Skeletal muscle tissue (tissue), 4 donors: ENCODE results near the gene ATRX. TPM values are rescaled to one million over a fixed set of nuclear protein-coding genes. Genes with fewer than 3 reads are reported as not detected.
"Not testable (repeated sequence)": the region's sequence is repeated elsewhere in the genome, so short reads cannot be mapped to it uniquely, and the experiment has no call there.

Source experiments
- H3K27ac ChIP-seq: one replicate; pipeline ENCODE4 v1.7.0; 2013; ENCODE audit warnings: mild to moderate bottlenecking, low read depth, low read length, inconsistent platforms
- H3K27me3 ChIP-seq, 3 donors: one replicate each; pipeline ENCODE4 v1.7.0; 2013; ENCODE audit warnings: low read length in 3 of 3; ENCODE audit not compliant: control insufficient read depth in 3 of 3, insufficient read depth in 3 of 3
- H3K36me3 ChIP-seq, 3 donors: one replicate each; pipeline ENCODE4 v1.7.0; 2013; ENCODE audit warnings: low read length in 3 of 3; ENCODE audit not compliant: control insufficient read depth in 3 of 3, insufficient read depth in 3 of 3
- H3K4me1 ChIP-seq, 3 donors: one replicate each; pipeline ENCODE4 v1.7.0; 2013; ENCODE audit warnings: low read length in 3 of 3, mild to moderate bottlenecking in 3 of 3; ENCODE audit not compliant: control insufficient read depth in 3 of 3, insufficient read depth in 3 of 3
- H3K4me3 ChIP-seq, 3 donors: one replicate each; pipeline ENCODE4 v1.7.0; 2013; ENCODE audit warnings: low read length in 3 of 3
- H3K9ac ChIP-seq, 3 donors: one replicate each; pipeline ENCODE4 v1.7.0; 2013; ENCODE audit warnings: low read length in 3 of 3, mild to moderate bottlenecking in 3 of 3, moderate library complexity in 2 of 3, low read depth in 1 of 3
- H3K9me3 ChIP-seq, 3 donors: one replicate each; pipeline ENCODE4 v1.7.0; 2013; ENCODE audit warnings: low read length in 3 of 3; ENCODE audit not compliant: control insufficient read depth in 3 of 3
- total RNA-seq: library from RNA; depleted of rRNA; stranded (reverse); fragments of >200 nt; gene quantifications from one replicate; pipeline ENCODE4 v1.2.3, GENCODE V29; 2014
- donor health status: Osteomylitis.

Gene ATRX
- total RNA-seq, 1 donor from 2014 or later, result 77.2 TPM

DNA sequence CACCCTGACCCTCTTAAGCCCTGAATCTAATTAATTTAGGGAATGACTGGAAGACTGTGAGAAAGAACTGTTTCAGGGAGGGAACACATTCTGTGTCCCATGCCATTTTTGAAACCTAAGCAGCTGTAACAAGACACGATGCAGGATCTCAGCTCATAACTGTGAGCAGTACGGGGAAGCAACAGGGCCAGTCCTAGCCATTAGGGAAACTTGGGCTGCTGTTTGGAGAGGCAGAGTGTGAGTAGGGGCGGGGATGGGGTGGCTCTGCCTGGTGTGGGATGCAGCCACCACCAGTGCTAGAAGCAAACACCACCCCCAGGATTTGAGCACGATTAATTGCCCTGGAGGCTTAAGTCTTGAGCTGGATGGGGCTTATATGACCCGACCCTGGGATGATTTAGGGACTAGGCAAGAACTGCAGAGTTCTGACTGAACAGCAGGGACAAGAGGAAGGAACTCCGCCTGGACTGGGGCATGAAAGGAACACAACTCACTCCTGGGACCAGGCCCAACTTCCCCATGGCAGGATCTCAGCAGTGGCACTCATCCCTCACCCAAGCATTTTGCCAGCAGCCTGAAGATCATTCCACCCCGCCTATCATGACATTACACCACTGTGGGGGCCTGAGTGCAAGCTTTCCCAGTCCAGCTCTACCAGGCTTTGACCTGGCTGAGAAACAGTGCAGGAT lies 43.1 kb downstream of the ATRX start:
- Histone ChIP-seq H3K9ac (no peak overlapping the region), H3K4me1 (peaks cover 18% of the 10 kb centered on the region in 3 donors), H3K36me3 (no peaks in the 10 kb centered on the region), H3K9me3 (no peaks in the 10 kb centered on the region), H3K4me3 (peak overlapping the region in 1 of 3 donors; percentile 30), H3K27me3 (no peaks in the 10 kb centered on the region), H3K27ac (peak overlapping the region; percentile 15)

- no peak overlapping the region for H3K9ac ChIP-seq
Measured at GRCh38 chrX:77740376-77740905, 45.6 kb downstream of the ATRX start.

DNA sequence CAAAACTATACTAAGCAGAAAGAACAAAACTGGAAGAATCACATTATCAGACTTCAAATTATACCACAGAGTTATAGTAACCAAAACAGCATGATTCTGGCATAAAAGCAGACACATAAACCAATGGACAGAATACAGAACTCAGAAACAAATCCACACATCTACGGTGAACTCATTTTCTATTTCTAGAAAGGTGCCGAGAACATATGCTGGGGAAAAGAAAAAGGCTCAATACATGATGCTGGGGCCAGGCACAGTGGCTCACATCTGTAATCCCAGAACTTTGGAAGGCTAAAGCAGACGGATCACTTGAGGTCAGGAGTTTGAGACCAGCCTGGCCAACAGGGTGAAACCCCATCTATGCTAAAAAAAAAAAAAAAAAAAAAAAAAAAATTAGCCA lies 52.7 kb downstream of the ATRX start:
- Histone ChIP-seq H3K4me3 (no peak overlapping the region), H3K9ac (no peak overlapping the region), H3K4me1 (no peaks in the 10 kb centered on the region), H3K27me3 (no peaks in the 10 kb centered on the region), H3K9me3 (no peaks in the 10 kb centered on the region), H3K27ac (no peak overlapping the region), H3K36me3 (no peaks in the 10 kb centered on the region)

More at GRCh38 chrX:77740376-77740905, 45.6 kb downstream of the ATRX start:
- Histone ChIP-seq H3K4me1 (peaks cover 18% of the 10 kb centered on the region in 3 donors), H3K27ac (no peak overlapping the region), H3K27me3 (no peaks in the 10 kb centered on the region), H3K4me3 (no peak overlapping the region), H3K36me3 (no peaks in the 10 kb centered on the region), H3K9me3 (no peaks in the 10 kb centered on the region)

GRCh38 chrX:77731821-77732419 lies 54.1 kb downstream of the ATRX start:
- H3K4me1 ChIP-seq, result no peaks in the 10 kb centered on the region
- no peaks in the 10 kb centered on the region for H3K9me3 ChIP-seq
- no peak overlapping the region for H3K9ac ChIP-seq
- no peaks in the 10 kb centered on the region for H3K27me3 ChIP-seq
- no peak overlapping the region for H3K27ac ChIP-seq
- no peaks in the 10 kb centered on the region for H3K36me3 ChIP-seq
- no peak overlapping the region for H3K4me3 ChIP-seq

DNA sequence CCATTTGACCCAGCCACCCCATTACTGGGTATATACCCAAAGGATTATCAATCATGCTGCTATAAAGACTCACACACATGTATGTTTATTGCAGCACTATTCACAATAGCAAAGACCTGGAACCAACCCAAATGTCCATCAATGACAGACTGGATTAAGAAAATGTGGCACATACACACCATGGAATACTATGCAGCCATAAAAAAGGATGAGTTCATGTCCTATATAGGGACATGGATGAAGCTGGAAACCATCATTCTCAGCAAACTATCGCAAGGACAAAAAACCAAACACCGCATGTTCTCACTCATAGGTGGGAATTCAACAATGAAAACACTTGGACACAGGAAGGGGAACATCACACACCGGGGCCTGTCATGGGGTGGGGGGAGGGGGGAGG lies 59.9 kb downstream of the ATRX start:
- H3K27me3 ChIP-seq, H3K9me3 ChIP-seq, H3K4me3 ChIP-seq, H3K36me3 ChIP-seq, H3K4me1 ChIP-seq, H3K27ac ChIP-seq, H3K9ac ChIP-seq: not testable (repeated sequence)

DNA sequence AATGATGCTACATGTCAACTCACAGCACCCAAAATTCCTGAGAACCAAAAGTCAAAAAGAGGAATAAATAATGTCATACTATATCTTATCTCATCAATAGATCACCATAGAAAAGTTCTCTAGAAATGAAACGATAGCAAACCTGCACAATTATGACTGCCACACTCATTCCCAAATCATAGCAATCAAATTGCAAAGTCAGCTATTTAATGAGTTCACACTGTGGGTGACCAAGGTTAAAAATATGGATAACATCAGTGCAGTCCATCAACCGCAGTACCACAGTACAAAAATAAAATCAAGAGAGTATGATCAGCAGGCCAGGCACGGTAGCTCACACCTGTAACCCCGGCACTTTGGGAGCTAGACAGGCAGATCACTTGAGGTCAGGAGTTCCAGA lies 62.3 kb downstream of the ATRX start:
- Histone ChIP-seq H3K4me3 (no peak overlapping the region), H3K9ac (no peak overlapping the region), H3K36me3 (no peaks in the 10 kb centered on the region), H3K27me3 (no peaks in the 10 kb centered on the region), H3K9me3 (no peaks in the 10 kb centered on the region), H3K4me1 (no peaks in the 10 kb centered on the region), H3K27ac (no peak overlapping the region)

DNA sequence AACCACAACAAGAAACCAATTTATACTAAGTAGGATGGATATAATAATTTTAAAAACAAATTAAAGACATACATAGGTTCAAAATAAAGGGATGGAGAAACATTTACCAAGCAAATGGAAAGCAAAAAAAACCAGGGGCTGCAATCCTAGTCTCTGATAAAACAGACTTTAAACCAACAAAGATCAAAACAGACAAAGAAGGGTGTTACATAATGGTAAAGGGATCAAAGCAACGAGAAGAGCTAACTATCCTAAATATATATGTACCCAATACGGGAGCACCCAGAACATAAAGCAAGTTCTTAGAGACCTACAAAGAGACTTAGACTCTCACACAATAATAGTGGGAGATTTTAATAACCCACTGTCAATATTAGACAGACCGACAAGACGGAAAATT lies 66.6 kb downstream of the ATRX start:
- Histone ChIP-seq H3K27me3 (no peaks in the 10 kb centered on the region), H3K9me3 (no peaks in the 10 kb centered on the region), H3K9ac (no peak overlapping the region), H3K4me3 (no peak overlapping the region), H3K36me3 (peaks cover 0 to 4% (median 0%) of the 10 kb centered on the region in 3 donors), H3K4me1 (no peaks in the 10 kb centered on the region), H3K27ac (no peak overlapping the region)

DNA sequence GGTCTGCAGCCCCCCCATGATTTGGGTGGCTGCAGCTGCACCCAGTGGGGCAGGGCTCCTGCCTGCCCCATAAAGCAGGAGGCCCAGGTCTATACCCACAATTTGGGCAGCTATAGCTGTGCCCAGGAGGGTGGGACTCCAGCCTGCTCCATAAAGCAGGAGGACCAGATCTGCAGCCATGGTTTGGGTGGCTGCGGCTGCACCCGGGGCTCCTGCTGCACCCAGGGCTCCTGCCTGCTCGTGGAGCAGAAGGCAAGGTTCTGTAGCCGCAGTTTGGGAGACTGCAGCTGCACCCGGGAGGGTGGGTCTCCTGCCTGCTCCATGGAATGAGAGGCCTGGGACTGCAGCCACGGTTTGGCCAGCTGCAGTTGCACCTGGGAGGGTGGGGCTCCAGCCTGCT lies 81.1 kb downstream of the ATRX start:
- H3K36me3 ChIP-seq, result peaks cover 0 to 4% (median 0%) of the 10 kb centered on the region in 3 donors

GRCh38 chrX:77698242-77698641 lies 87.8 kb downstream of the ATRX start:
- Histone ChIP-seq H3K9me3 (no peaks in the 10 kb centered on the region), H3K9ac (no peak overlapping the region), H3K4me3 (no peak overlapping the region), H3K36me3 (peaks cover 0 to 1% (median 0%) of the 10 kb centered on the region in 3 donors), H3K27ac (no peak overlapping the region), H3K4me1 (no peaks in the 10 kb centered on the region), H3K27me3 (no peaks in the 10 kb centered on the region)

More for the DNA sequence above, 81.1 kb downstream of the ATRX start:
- H3K4me3 ChIP-seq, result no peak overlapping the region
- no peak overlapping the region for H3K9ac ChIP-seq
- H3K4me1 ChIP-seq, result peaks cover 0 to 2% (median 0%) of the 10 kb centered on the region in 3 donors
- H3K9me3 ChIP-seq, result no peaks in the 10 kb centered on the region
- H3K27me3 ChIP-seq, result no peaks in the 10 kb centered on the region
- H3K27ac ChIP-seq, result no peak overlapping the region

- no peak overlapping the region for H3K9ac ChIP-seq
- H3K27me3 ChIP-seq, result no peaks in the 10 kb centered on the region
- H3K27ac ChIP-seq, result no peak overlapping the region
- no peaks in the 10 kb centered on the region for H3K4me1 ChIP-seq
- no peak overlapping the region for H3K4me3 ChIP-seq
- no peaks in the 10 kb centered on the region for H3K9me3 ChIP-seq
- H3K36me3 ChIP-seq, result peaks cover 0 to 4% (median 0%) of the 10 kb centered on the region in 3 donors
Measured at GRCh38 chrX:77694491-77694890, 91.5 kb downstream of the ATRX start.
